Measurements from ENCODE around the gene DAPK2.

DNA sequence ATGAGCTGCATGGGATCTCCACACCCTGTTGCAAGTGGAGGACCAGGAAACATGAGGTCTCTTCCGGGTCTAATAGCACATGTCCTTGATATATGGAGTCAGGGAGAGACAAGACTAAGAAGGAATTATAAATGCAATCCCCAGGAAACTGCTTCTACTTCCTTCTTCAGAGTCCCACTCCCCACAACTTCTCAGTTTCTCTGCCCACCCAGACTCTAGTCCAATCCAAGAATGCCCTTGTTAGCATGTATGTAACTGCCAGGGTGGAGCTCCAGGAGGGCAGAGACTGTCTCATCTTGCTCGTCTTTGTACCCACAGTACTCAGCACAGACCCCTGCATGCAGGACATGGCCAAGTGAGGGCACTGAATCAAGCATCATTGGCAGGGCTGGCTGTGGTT lies 8.3 kb downstream of the DAPK2 start:
- no peak for TF ChIP-seq POLR2A (IDR thresholded peaks at IDR 0.05; ENCODE audit: low read depth, low read length)
- TF ChIP-seq POLR2AphosphoS5 (IDR thresholded peaks at IDR 0.05; ENCODE audit: low read depth, low read length): no peak
- no peak for TF ChIP-seq TAF1 (IDR thresholded peaks at IDR 0.05; ENCODE audit: low read depth, low read length)
- no peak for TF ChIP-seq PAX5 (IDR thresholded peaks at IDR 0.05; ENCODE audit: insufficient read depth, low read length, severe bottlenecking)
- no peak for TF ChIP-seq SPI1 (IDR thresholded peaks at IDR 0.05; ENCODE audit: low read depth, low read length)
